ENCODE data around the gene PNKP. TPM values are rescaled to one million over a fixed set of nuclear protein-coding genes. Genes with fewer than 3 reads are reported as not detected.
A peak's percentile ranks its signal among the peaks of the same experiment; 100 is the strongest.
"Not testable (repeated sequence)": the region's sequence is repeated elsewhere in the genome, so short reads cannot be mapped to it uniquely, and the experiment has no call there.

The PNKP gene
- total RNA-seq, 1 donor from 2014 or later = 36.9 TPM

DNA sequence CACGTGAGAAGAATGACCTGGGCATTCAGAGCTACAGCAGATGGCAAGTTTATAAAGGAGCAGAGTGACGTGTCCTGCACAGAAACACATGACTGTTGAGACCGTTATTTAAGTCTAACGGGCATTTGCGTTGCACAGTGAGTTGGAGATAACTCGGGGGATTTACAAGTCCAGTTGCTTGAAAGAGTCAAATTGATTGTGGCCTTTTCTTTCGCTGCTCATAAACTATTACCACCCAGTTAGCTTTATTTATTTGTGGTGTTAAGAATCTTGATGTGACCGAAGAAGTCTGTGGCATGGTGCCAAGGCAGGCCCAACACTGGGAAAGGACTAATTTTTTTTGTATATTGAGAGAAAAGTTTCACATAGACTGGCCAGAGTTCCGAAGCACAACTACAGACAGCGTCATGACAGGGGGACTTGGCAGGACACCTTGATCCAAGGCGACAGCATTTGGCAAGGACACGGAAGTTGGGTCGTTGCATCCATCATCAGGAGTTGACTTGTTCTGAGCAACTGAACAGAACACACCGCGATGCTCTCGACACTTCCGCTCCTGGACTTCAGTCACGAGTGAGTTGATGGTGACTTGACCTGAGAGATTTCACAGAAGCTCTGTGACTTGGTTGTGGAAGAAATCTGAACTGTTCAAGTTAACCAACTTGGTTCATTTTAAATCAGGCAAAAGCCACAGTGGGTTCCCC is 28.3 kb downstream of the PNKP start:
- ATAC-seq = peak; percentile 55
- intact Hi-C loops (cut with DNase I) = loop anchor here (2.0 kb wide), 1 partner anchor 14 kb away; no protein-coding TSS in a partner anchor
- DNase-seq (ENCODE audit: missing footprints) = no peak

DNA sequence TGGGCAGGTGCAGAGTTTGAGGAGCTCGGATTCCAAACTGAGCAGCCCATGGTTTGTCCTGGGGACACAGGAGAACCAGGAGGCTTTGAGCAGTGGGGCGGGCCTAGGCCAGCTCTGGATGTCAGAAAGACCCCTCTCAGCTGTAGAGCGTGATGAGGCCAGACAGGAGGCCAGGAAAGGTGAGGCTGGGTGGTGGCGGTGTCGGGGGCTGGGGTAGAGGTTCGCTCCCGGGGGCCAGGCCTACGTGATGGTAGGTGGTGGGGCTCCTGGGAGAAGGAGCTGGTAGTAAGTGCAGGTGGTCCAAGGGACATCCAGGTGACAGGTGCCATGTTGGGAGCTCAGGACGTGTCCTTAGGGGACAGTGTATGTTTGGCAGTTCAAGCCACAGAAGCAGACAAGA is 30.0 kb downstream of the PNKP start:
- no peak for DNase-seq (ENCODE audit: missing footprints)
- intact Hi-C loops (cut with DNase I) = no loop called here

DNA sequence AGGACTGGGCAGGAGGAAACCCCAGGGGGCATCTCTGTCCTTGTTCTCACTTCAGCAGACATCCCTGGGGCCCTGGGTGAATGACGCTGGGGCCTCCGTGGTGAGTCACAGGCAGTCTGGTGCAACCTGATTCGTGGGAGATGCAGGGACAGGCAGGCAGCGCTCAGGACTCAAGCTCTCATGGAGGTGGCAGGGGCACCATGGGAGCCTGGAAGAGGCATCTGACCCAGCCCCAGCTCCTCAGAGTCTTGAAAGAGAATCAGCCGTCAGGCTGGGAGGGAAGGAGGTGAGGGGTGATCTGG is 30.4 kb downstream of the PNKP start:
- DNase-seq (ENCODE audit: missing footprints) (no peak), ATAC-seq (no peak)
- intact Hi-C loops (cut with DNase I) = no loop called here

More for the DNA sequence above, 30.0 kb downstream of the PNKP start:
- no peak for ATAC-seq

DNA sequence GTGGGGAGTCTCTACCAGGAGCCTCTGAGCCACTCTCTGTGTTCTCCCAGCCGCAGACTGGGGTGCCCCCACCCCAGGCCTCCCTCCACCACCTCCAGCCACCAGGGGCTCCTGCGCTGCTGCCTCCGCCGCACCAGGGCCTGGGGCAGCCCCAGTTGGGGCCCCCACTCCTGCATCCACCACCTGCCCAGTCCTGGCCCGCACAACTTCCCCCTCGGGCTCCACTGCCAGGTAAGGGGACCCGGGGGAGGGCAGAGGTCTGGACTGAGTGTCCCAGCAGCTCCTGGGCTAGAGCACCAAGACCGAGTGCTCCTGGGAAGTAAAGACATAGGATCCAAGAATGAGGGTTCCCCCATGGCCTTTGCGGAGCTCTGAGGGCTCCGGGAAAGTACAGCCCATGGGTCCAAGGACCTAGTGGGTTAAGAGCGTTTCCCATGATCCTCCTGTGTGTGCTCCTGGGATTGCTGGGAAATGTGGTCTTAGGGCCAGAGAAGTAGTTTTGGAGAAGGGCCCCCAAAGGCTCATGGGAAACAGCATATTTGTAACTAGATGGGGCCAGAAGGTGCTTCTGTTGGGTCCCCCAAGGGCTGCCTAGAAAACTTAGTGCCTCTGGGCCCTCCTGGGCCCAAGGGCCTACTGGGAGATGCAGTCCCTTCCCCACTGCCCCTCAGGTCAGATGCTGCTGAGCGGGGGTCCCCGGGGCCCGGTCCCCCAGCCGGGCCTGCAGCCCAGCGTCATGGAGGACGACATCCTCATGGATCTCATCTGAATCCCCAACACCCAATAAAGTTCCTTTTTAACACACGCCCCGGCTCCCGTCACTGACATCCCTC is 31.0 kb downstream of the PNKP start:
- intact Hi-C loops (cut with DNase I) = no loop called here
- ATAC-seq = no peak
- DNase-seq (ENCODE audit: missing footprints) = no peak

DNA sequence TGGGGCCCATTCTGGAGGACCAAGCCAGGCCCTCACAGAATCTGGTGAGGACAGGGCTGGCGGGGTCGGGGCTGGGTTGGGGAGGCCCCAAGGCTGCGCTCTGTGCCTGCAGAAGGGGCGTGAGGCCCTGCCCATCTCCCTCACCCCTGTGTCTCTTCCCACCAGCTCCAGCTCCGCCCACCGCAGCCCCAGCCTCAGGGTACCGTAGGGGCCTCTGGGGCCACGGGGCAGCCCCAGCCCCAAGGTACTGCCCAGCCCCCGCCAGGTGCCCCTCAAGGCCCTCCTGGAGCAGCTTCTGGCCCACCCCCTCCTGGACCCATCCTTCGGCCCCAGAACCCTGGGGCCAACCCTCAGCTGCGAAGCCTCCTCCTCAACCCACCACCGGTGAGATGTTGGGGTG is 31.8 kb downstream of the PNKP start:
- ATAC-seq (no peak), DNase-seq (ENCODE audit: missing footprints) (no peak)
- intact Hi-C loops (cut with DNase I) = no loop called here

DNA sequence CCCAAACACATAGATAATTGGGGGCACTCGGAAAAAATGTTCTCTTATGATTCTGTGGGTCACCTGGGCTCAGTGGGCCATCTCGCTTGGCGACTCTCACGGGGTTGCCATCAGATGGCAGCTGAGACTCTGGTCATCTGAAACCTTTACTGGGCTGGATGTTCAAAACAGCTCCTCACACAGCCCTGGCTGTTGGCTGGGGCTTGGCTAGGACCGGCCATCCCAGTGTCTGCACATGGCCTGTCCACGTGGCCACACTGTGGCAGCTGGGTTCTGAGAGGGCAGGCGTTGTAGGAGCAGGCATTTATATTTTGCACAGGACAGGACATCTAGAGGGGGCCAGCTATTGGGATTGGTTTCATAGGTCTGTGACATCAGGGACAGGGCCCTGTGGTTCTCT is 33.8 kb downstream of the PNKP start:
- intact Hi-C loops (cut with DNase I) = no loop called here
- ATAC-seq (no peak), DNase-seq (ENCODE audit: missing footprints) (no peak)

DNA sequence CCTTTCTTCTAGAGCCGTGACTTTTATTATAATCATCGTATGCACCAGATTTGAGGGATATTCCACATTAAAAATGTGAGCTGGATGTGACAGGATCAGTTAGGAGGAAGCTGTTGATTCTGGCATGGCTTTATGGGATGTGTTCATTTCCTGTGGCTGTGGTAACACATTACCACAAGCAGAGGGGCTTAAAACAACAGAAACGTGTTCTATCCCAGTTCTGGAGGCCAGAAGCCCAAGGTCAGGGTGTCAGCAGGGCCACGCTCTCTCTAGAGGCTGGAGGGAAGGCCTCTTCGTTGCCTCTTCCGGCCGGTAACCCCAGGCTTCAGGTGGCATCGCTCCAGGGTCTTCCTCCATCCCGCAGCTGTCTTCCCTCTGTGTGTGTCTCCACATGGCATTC is 34.8 kb downstream of the PNKP start:
- ATAC-seq (no peak), DNase-seq (ENCODE audit: missing footprints) (no peak)
- intact Hi-C loops (cut with DNase I) = no loop called here

DNA sequence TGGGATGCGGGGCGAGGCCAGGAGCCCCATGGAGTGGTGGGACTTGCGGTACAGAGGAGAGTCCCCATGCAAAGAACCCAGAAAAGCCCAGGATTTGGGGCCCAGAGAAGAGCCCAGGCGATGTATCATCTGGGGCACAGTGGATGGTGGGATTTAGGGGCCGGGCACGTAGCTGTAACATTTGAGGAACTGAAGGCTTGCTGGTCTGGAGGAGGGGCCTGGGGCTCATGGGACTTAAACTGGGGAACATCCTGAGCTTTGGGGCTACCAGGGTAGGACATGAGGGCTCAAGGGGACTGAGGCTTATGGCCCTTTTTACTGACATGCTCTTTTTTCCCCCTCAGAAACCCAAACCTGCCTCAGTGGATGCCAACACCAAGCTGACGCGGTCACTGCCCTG is 35.8 kb downstream of the PNKP start:
- no peak for DNase-seq (ENCODE audit: missing footprints)
- no peak for ATAC-seq
- intact Hi-C loops (cut with DNase I) = no loop called here

DNA sequence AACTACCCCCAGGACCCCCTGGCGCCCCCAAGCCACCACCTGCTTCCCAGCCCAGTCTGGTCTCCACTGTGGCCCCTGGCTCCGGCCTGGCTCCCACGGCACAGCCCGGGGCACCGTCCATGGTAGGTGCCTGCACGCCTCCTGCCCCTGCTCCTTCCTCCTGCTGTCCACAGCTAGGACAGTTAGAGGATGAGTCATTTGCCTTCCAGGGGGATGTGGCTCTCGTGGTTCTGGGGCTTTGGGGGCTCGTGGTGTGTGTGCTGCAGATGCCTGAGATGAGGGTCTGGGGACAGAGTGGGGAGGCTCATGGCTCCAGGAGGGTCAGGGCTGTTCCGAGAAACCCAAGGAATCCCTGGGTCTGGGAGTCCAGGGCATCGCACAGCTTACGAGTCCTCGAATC is 36.6 kb downstream of the PNKP start:
- no peak for DNase-seq (ENCODE audit: missing footprints)
- no peak for ATAC-seq
- intact Hi-C loops (cut with DNase I) = no loop called here

DNA sequence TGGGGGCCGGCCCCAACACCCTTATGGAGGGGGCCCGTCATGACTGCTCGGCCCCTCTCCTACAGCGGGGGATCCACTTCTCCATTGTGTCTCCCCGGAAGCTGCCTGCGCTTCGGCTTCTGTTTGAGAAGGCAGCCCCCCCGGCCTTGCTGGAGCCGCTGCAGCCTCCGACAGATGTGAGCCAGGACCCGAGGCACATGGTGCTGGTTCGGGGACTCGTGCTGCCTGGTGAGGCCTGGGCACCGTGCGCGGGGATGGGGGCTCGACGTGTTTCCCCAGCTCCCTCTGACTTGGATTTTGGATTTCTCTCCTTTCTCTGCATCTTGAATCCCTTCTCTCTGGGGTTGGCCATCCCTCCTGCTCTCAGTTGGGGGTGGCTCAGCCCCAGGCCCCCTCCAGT is 37.7 kb downstream of the PNKP start:
- intact Hi-C loops (cut with DNase I) = no loop called here
- ATAC-seq (no peak), DNase-seq (ENCODE audit: missing footprints) (no peak)

DNA sequence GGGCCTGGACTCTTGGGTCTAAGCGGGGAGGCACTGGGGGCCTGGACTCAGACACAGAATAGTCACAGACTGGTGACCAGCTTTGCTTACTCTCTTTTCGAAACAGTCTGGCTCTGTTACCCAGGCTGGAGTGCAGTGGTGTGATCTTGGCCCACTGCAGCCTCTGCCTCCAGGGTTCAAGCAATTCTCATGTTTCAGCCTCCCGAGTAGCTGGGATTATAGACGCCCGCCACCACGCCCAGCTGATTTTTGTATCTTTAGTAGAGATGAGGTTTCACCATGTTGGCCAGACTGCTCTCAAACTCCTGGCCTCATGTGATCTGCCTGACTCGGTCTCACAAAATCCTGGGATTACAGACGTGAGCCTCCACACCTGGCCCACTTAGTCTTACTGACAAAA is 38.2 kb downstream of the PNKP start:
- no peak for DNase-seq (ENCODE audit: missing footprints)
- no peak for ATAC-seq
- intact Hi-C loops (cut with DNase I) = no loop called here

DNA sequence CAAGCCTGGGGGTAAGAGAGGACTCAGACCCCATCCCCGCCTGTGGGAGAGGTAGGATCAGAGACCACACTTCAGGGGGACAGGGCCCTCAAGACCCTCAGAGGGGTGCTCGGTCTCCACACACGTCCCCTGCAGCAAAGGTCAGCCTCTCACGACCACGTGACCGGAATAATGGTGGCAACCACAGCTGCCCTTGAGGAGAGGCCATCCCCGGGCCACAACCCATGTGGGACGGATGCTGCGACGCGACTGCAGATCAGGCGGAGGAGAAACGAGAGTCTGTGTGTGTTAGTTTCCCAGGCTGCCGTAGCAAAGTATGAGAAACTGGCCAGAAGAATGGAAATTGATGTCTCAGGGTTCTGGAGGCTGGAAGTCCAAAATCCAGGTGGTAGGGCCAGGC is 40.3 kb downstream of the PNKP start:
- no peak for DNase-seq (ENCODE audit: missing footprints)
- no peak for ATAC-seq
- intact Hi-C loops (cut with DNase I) = no loop called here

DNA sequence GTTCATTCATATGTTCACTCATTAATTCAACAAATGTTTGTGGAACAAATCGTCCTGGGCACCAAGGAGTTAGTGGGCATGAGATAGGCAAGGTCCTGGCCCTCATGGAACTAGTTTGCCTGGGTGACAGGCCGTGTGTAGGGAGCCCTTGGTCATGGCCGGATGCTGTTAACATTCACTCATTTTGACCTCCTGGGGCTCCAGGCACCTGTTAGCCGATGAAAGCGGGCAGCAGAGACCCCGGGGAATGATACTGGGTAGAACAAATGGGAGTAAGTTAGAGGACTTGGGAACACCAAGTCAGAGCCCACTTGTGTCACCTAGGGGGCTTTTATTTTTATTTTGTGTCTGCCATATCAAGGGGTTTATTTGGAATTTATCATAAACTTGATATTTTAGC is 42.7 kb downstream of the PNKP start:
- ATAC-seq (no peak), DNase-seq (ENCODE audit: missing footprints) (no peak)
- intact Hi-C loops (cut with DNase I) = loop anchor here (2.0 kb wide), 1 partner anchor 14 kb away; no protein-coding TSS in a partner anchor

DNA sequence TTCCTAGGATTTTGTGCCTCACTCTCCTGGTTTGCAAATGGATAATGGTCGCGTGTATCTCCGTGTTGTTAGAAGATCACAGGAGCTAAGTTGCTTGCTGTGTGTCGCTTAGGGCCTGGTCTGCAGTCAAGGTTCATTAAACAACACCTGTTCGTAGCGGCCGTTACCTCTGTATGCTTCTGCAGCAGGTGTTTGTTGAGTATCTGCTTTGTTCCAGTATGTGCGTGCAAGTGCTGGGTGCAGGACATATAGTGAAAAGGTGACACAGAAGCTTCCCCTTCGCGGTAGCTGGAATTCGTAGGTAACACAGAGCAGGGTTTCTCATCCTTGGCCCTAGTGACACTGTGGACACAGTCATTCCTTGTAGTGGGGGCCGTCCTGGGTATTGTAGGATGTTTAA is 43.9 kb downstream of the PNKP start:
- intact Hi-C loops (cut with DNase I) = no loop called here
- ATAC-seq (no peak), DNase-seq (ENCODE audit: missing footprints) (no peak)

DNA sequence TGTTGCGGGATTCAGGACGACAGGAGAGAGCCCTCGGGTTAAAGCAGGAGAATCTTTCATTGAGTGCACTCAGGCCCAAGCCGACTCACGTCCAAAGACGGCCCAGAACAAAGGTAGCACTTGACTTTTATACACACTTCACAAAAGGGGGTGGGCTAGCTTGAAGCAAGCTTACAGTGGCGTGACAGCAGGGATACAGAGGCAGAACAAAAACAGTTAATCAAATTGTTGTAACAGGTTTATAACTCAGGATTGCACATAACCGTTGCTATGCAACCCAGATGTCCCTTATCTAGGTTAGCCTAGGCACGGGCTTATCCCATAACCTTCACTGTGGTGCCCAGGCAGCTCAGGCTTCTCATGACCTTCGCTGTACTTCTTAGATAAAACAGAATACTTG is 47.3 kb downstream of the PNKP start:
- DNase-seq (ENCODE audit: missing footprints) (no peak), ATAC-seq (peak; percentile 18)
- intact Hi-C loops (cut with DNase I) = no loop called here

DNA sequence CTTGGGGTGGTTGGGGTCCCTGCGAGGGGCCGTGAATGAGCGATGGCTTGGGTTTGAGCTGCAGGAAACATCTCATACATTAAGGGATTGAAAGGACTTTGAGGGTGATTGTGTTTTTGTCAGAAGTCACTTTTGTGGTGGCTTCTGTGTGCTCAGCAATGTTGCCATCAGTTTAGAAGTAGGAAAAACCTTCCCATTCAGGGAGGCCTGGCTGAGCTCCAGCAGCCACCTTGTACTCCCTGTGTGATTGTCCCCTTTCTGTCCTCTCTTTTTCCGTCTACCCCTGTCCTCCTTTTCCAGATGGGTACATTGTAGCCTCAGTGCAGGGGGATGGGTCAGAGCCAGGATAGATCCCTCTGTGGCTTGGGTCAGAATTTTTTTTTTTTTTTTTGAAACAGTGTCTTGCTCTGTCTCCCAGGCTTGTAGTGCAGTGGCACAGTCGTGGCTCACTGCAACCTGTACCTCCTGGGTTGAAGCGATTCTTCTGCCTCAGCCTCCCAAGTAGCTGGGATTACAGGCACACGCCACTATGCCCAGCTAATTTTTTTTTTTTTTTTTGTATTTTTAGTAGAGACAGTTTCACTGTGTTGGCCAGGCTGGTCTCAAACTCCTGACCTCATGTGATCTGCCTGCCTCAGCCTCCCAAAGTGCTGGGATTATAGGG is 47.8 kb downstream of the PNKP start:
- ATAC-seq; DNase-seq (ENCODE audit: missing footprints); intact Hi-C loops (cut with DNase I): not testable (repeated sequence)

DNA sequence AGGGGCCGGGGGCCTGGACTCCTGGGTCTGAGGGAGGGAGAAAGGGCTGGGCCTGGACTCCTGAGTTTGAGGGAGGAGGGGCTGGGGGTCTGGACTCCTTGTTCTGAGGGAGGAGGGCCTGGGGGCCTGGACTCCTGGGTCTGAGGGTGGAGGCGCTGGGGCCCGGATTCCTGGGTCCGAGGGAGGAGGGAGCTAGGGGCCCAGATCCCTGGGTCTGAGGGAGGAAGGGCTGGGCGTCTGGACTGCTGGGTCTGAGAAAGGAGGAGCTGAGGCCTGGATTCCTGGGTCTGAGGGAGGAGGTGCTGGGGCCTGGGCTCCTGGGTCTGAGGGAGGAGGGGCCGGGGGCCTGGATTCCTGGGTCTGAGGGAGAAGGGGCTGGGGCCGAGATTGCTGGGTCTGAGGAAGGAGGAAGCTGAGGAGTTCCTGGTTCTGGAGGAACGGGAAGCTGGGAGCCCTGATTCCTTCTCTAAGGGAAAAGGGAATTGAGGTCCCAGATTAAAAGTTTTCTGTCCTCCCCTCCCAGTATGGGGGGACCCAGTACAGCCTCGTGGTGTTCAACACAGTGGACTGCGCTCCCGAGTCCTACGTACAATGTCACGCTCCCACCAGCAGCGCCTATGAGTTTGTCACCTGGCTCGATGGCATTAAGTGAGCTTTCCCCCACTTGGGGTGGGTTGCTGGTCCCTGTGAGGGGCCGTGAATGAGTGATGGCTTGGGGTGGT is 48.6 kb downstream of the PNKP start:
- ATAC-seq (no peak), DNase-seq (ENCODE audit: missing footprints) (no peak)
- intact Hi-C loops (cut with DNase I) = no loop called here

DNA sequence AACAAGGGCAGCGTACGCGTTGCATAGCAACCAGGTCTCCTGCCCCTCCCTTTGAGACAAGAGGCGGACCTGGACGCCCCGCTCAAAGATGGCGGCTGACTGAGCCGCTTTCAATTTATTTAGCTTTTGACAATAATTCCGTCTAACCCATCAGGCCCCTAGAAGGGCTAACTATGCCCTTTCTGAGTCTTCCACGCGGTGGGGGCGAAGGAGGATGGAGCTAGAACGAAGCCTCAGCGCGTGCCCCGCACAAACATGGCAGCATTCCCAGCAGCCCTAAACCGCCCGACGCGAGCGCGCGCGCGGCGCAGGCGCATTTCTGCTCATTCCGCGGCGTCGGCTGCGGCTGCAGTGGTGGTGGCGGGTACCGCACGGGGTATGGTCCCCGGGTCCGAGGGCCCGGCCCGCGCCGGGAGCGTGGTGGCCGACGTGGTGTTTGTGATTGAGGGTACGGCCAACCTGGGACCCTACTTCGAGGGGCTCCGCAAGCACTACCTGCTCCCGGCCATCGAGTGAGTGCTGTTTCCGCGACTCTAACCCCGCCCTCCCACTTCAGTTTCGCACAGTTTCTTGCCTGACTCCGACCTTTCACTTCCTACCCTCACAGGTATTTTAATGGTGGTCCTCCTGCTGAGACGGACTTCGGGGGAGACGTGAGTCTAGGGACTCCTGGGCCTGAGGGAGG is 49.3 kb downstream of the PNKP start, which contains the start of gene MED25:
Gene MED25, plus strand, starts transcription at position 326 of the 685 bp plus-strand sequence. Its CDS starts 53 bp downstream, at position 379.
- intact Hi-C loops (cut with DNase I) = loop anchor here (2.0 kb wide), 1 partner anchor 59 kb away; the partner anchor contains the start of genes AKT1S1 and TBC1D17
- DNase-seq (ENCODE audit: missing footprints) = peak; percentile 95
- peak; percentile 73 for ATAC-seq

Data from Right ventricle myocardium inferior (tissue), 1 donor.